GM23248 (cell line): ENCODE measurements around the gene RBL2.

ENCODE experiments used
- EZH2 ChIP-seq: fragments of 200-600 bp; sonication (generic); IDR thresholded peaks from 2 replicates; pipeline ENCODE4 v1.6.1; 2018; ENCODE audit warnings: antibody characterized with exemption, mild to moderate bottlenecking; ENCODE audit not compliant: insufficient read depth, poor library complexity, severe bottlenecking
- EZH2phosphoT487 ChIP-seq: fragments of 200-600 bp; sonication (generic); IDR thresholded peaks from 2 replicates; pipeline ENCODE4 v1.6.1; 2018; ENCODE audit warnings: antibody characterized with exemption, moderate library complexity, mild to moderate bottlenecking, low read depth; ENCODE audit not compliant: insufficient read depth

GRCh38 chr16:53506254-53506653 lies 72.0 kb downstream of the RBL2 start:
- TF ChIP-seq EZH2 (no peak), EZH2phosphoT487 (no peak)
